GM12892 (cell line): Measurements from ENCODE around the gene ALG3. TPM values are rescaled to one million over a fixed set of nuclear protein-coding genes. Genes with fewer than 3 reads are reported as not detected.

Source experiments
- DNase-seq: peaks from one replicate; pipeline ENCODE4 v3.0.0; 2011; ENCODE audit not compliant: insufficient read length
- FAIRE-seq: peaks from 2 replicates; lab custom pipeline; 2011; peaks lifted over from hg19 to GRCh38; lab: Jason Lieb, UNC
- POLR2A ChIP-seq: IDR thresholded peaks from 2 replicates; pipeline ENCODE4 v1.6.1; 2011; ENCODE audit warnings: low read depth, low read length, control low read depth
- POLR2AphosphoS5 ChIP-seq: IDR thresholded peaks from 2 replicates; pipeline ENCODE4 v1.6.1; 2011; ENCODE audit warnings: low read depth, low read length, control low read depth
- TAF1 ChIP-seq: IDR thresholded peaks from 2 replicates; pipeline ENCODE4 v1.6.1; 2011; ENCODE audit warnings: low read depth, mild to moderate bottlenecking, control low read depth, low read length, borderline replicate concordance
- polyA plus RNA-seq: library from polyadenylated mRNA; unstranded; fragments of >200 nt; gene quantifications from one replicate; pipeline ENCODE4 v1.2.1, GENCODE V29; 2012; ENCODE audit warnings: missing spikeins, inconsistent platforms; ENCODE audit not compliant: missing spikeins

Gene ALG3
- 16.7 TPM for polyA plus RNA-seq

DNA sequence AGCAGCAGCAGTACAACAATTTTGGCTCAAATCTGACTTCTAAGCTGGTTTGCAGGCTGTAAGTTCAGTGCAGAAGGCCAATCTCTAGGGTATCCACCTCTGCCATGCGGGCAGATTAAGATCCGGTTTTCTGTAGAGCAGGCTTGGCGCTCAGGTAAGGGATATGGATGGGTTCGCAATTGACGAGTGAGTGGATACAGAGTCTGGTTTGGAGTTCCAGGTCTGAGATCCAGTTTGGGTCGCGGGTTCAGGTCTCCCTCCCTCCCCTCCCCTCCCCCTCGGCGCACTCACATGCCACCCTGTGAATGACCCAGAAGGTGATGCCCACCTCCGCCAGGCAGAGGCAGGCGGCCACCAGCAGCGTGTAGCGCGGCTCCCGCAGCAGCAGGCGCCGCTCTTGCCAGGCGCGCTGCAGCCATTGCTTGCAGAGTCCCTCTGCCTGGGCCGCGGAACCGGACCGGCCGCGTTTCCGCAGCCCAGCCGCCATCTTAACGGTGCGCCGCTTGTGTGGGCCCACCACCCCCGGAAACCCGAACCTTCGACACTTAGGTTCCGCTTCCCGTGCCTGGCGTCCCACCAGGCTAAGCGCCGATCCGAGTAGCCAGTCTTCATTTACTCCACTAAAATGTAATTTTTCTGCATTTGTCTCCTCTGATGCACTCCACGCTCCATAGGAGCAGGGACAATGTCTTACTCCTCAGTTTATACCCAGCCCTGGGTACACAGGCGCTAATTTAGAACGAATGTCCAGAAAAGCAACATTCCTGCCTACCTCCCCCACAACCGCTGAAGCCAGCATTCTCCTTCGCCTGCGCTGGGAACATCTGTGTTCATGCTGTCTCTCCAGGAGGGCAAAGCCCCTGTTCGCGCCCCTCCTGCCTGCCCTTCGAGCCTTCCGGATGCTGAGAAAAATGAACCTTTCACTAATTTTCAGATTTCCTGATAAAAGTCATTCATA, at the start of gene ALG3:
TSS of gene ALG3 (minus strand) at position 509 of the 958 bp plus-strand sequence. CDS start at position 487, 22 bp downstream.
- peak; percentile 77 for DNase-seq
- peak; percentile 86 for FAIRE-seq
- TF ChIP-seq POLR2A, result peak; percentile 97
- TF ChIP-seq TAF1, result peak; percentile 97
- peak; percentile 86 for TF ChIP-seq POLR2AphosphoS5

DNA sequence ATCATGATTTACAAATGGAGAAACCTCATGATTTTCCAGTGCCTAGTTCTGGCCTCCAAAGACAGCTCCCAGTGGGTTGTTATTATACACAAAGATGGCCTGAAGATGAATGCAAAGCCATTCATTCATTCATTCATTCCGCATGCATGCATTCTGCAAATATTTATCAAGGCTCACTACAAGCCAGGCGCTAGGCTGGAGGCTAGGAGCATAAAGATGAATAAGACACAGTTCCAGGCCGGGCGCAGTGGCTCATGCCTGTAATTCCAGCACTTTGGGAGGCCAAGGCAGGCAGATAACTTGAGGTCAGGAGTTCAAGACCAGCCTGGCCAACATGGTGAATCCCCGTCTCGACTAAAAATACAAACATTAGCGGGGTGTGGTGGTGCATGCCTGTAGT, 47.9 kb upstream of the ALG3 start:
- no peak for TF ChIP-seq POLR2A
- no peak for TF ChIP-seq TAF1
- TF ChIP-seq POLR2AphosphoS5, result no peak
- DNase-seq (no peak), FAIRE-seq (no peak)

DNA sequence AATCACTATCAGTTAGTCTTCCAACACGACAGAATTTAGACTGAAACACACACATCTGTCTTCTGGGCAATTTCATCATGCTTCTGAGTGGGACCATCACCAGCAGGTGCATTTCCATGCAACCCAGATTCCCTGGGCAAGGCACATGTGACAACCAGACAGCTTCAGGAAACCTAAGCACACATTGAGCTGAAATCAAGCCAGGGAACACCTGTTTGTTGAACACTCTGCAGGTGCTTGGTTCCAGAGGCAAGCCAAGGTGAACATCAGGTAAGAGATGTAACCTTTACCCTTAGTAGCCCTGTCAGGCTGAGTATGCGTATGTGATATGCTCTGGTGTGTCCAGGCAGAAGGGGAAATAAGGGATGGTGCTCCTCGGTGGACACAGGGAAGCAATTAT, 47.0 kb upstream of the ALG3 start:
- no peak for TF ChIP-seq POLR2A
- no peak for TF ChIP-seq POLR2AphosphoS5
- TF ChIP-seq TAF1, result no peak
- no peak for DNase-seq
- no peak for FAIRE-seq

DNA sequence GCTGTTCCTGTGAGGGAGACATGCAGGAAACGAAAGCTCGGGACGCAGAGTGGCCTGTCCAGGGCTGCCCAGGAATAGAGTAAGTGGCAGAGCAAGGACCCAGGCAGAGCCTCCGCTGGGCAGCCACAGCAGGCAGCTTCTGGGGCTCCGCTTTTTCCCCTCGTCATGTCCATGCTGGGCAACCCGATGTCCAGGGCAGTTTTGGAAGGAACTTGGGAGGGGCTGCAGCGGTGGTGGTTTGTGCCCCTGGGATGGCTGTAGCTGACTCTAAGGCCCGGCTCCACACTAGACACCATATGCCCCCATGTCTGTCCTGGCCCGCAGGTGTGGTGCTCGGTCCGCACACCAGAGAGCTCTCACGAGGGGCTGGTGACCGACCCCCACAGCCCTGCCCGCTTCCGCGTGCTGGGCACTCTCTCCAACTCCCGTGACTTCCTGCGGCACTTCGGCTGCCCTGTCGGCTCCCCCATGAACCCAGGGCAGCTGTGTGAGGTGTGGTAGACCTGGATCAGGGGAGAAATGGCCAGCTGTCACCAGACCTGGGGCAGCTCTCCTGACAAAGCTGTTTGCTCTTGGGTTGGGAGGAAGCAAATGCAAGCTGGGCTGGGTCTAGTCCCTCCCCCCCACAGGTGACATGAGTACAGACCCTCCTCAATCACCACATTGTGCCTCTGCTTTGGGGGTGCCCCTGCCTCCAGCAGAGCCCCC, 43.1 kb upstream of the ALG3 start:
- FAIRE-seq (no peak), DNase-seq (no peak)
- no peak for TF ChIP-seq POLR2A
- TF ChIP-seq POLR2AphosphoS5, result no peak
- TF ChIP-seq TAF1, result no peak

DNA sequence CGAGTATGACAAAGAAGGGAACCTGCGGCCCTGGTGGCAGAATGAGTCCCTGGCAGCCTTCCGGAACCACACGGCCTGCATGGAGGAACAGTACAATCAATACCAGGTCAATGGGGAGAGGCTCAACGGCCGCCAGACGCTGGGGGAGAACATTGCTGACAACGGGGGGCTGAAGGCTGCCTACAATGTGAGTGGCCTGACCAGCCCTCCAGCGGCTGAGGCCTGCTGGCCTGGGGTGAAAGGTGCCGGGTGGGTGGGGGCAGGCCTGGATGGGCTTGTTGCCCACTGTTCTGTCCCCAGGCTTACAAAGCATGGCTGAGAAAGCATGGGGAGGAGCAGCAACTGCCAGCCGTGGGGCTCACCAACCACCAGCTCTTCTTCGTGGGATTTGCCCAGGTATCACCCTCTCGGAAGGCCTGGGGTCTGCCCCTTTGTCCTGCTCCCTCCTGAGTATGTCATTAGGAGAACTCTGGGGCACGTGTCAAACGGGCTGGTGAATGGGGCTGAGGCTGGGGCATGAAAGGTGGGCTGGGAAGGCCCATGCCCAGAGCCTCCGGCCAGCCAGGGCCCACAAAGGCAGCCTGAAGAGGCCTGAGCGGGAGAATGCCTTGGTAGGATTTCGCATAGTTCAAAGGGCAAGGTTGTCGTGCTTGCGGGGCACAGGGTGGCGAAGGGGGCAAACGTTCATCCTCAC, 42.4 kb upstream of the ALG3 start:
- FAIRE-seq, result no peak
- TF ChIP-seq TAF1, result no peak
- TF ChIP-seq POLR2A, result no peak
- TF ChIP-seq POLR2AphosphoS5, result no peak
- DNase-seq, result no peak

DNA sequence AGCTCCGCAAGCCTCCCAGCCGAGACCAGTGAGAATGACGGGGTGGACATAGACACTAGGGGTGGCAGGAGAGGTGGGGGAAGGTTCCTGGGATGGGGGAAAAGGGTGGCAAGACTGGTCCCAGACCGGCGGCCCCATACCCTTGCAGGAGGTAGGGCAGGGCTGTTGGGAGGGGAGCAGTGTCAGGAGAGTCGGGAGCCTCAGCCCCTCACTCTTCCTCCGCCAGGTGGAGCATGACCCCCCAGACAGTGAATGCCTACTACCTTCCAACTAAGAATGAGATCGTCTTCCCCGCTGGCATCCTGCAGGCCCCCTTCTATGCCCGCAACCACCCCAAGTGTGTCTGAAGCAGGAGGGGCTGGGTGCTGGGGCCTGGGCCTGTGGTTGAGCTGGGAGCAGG, 41.6 kb upstream of the ALG3 start:
- FAIRE-seq (no peak), DNase-seq (no peak)
- no peak for TF ChIP-seq POLR2AphosphoS5
- no peak for TF ChIP-seq TAF1
- TF ChIP-seq POLR2A, result no peak

DNA sequence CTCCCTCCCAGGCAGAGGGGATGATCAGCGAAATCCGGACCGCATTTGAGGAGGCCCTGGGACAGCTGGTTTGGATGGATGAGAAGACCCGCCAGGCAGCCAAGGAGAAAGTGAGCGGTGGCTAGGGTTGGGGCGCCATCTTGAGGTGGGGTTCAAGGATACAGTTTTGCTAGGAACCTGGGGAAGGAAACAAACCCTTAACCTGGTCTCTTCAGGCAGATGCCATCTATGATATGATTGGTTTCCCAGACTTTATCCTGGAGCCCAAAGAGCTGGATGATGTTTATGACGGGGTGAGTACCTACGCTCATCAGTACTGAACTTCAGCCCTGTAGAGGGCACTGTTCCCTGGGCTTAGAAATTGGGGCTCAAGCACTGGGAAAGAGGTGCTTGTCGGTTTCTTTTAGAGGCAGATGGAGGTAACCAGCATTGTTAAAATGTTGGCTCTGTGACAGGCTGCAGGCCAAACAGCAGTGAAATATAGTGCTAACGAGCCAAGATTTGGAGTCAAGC, 40.7 kb upstream of the ALG3 start:
- peak; percentile 55 for DNase-seq
- peak; percentile 78 for FAIRE-seq
- TF ChIP-seq TAF1 (no peak), POLR2AphosphoS5 (no peak), POLR2A (no peak)

DNA sequence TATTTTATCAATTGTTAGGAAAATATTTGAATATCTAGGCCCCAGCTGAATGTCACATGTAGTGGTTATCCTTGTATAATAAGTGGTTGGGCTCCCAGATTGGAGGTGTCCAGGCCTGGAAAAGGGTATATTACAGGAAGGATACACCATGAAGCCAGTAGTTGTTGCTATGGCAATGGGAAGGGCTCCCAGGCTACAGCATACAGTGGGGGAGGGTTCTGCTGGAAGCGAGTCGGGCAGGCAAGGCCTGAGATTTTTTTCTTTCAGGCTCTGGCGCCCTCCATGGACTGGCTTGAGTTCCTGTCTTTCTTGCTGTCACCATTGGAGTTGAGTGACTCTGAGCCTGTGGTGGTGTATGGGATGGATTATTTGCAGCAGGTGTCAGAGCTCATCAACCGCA, 35.9 kb upstream of the ALG3 start:
- no peak for TF ChIP-seq TAF1
- TF ChIP-seq POLR2AphosphoS5, result no peak
- TF ChIP-seq POLR2A, result no peak
- FAIRE-seq (no peak), DNase-seq (no peak)

DNA sequence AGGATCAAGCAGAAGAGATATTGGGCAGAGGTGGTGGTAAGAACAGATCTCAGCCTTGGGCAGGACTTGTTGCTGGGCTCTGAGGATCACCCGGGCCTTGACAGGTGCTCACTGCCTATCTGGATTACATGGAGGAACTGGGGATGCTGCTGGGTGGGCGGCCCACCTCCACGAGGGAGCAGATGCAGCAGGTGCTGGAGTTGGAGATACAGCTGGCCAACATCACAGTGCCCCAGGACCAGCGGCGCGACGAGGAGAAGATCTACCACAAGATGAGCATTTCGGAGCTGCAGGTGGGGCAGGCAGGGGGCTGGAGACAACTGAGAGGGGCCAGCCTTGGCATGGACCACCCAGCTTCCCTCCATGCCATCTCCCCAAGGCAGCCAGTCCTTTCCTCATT, 34.9 kb upstream of the ALG3 start:
- no peak for TF ChIP-seq TAF1
- no peak for TF ChIP-seq POLR2A
- no peak for TF ChIP-seq POLR2AphosphoS5
- FAIRE-seq, result no peak
- DNase-seq, result no peak

DNA sequence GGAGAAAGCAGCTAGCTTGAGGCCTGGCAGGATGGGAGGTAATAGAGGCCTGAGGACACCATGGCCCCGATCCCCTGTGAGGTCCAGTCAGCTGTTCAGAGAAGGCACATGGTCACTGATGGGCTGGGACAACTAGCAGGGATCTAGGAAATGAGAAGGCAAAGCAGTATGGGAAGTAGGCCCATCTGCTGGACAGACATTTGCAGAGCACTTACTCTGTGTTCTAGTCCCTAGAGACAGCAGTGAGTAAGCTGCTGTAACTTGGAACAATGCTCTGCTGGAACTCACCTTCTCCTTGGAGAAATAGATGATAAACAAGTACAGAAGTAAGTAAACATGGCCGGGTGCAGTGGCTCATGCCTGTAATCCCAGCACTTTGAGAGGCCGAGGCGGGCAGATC, 34.2 kb upstream of the ALG3 start:
- DNase-seq (no peak), FAIRE-seq (no peak)
- TF ChIP-seq TAF1 (no peak), POLR2A (no peak), POLR2AphosphoS5 (no peak)

DNA sequence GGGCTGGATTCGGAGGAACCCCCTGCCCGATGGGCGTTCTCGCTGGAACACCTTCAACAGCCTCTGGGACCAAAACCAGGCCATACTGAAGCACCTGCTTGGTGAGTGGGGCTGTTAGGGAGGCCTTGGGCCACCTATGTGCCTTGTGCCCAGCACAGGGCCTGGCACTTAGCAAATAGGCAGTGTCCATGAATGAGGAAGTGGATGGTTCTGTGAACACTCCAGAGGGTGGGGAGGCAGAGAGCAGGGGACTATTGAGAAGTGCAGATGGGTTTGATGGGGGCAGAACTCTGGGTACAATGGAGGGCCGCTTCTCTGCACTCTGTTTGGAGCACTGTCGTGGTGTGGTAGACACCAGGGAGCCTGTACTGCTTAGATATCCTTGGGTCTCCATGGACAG, 28.6 kb upstream of the ALG3 start:
- FAIRE-seq (no peak), DNase-seq (no peak)
- TF ChIP-seq POLR2A, result no peak
- no peak for TF ChIP-seq TAF1
- no peak for TF ChIP-seq POLR2AphosphoS5
